GM19239 (cell line): ENCODE data around the gene GSK3B.

Source experiments
- DNase-seq: peaks from one replicate; pipeline ENCODE4 v3.0.0; 2011; ENCODE audit warnings: low spot score; ENCODE audit not compliant: insufficient read length
- FAIRE-seq: peaks from 2 replicates; lab custom pipeline; 2011; peaks lifted over from hg19 to GRCh38; lab: Jason Lieb, UNC

Gene GSK3B

DNA sequence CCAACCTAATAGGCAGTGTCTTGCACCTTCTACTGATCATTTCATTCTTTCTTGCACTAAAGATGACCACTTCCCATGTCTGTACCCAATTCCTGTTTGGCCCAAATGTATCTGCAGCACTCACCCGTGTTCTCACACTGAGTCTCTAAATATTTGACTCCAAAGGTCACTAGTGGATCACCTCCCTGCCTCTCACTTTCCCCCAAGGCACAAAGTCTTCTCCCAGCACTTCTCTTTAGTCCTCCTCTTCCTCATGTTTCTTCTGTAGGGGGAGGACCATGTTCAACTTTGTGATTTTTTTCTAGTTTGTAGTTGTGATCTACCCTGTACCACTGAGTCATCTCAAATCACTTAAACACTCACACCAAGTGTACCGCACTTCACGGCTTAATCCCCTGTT is 298.4 kb downstream of the GSK3B start:
- DNase-seq (no peak), FAIRE-seq (no peak)

DNA sequence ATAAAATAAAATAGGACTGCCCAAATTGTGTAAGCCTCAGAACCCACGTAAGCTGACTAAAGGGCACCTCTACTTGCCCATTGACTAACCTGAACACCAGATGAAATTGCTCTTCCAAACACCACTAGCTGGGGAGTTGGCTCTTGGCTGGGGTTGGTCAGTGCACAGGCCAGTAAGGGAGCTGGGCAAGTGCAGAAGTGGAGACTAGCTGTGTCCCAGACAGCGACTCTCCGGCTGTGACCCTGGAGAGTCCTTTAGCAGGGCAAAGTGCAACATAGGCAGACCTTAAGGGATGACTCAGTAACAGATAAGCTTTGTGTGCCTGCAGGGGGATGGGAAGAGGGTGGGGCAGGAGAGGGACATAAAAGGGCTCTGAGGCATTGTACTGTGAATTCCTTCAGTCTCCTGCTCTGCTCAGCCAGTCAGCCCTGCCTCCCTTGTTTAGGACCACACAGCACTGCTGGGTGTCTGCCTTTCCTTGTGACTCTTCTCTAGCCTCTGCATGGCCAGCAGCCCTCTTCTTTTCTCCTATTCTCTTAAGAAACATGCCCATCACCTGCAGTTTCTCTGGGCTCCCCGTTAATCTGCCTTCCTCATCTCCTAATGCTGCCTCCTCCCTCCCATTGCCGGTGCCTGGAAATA is 299.2 kb downstream of the GSK3B start:
- no peak for DNase-seq
- FAIRE-seq = no peak

DNA sequence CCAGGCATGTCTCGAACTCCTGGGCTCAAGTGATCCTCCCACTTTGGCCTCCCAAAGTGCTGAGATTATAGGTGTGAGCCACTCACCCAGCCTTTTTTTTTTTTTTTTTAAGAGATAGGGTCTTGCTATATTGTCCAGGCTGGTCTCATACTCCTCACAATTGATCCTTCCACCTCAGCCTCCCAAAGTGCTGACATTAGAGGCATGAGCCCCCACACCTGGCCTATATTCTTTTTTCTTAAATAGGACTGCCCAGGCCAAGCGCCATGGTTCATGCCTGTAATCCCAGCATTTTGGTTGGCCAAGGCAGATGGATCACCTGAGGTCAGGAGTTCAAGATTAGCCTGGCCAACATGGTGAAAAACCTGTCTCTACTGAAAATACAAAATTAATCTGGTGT is 299.8 kb downstream of the GSK3B start:
- DNase-seq = no peak
- FAIRE-seq = no peak

DNA sequence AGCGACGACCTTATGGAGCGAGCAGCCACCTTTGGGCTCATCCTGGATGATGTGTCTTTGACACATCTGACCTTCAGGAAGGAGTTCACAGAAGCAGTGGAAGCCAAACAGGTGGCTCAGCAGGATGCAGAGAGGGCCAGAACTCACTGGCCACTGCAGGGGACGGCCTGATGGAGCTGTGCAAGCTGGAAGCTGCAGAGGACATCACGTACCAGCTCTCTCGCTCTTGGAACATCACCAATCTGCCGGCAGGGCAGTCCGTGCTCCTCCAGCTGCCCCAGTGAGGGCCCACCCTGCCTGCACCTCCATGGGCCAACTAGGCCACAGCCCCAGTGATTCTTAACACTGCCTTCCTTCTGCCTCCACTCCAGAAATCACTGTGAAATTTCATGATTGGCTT is 302.0 kb downstream of the GSK3B start:
- FAIRE-seq = no peak
- no peak for DNase-seq

DNA sequence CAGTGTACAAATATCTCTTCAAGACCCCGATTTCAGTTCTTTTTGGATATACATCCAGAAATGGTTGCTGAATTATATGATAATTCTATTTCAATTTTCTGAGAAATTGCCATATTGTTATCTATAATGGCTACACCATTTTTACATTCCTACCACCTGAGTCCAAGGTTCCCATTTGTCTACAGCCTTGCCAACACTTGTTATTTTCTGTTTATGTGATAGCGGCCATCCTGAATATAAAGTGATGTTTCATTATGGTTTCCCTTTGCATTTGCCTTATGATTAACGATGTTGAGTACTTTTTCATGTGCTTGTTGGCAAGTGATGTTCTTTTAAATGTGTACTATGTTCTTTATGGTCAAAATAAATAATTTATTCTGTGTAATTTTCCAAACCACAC is 303.9 kb downstream of the GSK3B start:
- FAIRE-seq = no peak
- no peak for DNase-seq

DNA sequence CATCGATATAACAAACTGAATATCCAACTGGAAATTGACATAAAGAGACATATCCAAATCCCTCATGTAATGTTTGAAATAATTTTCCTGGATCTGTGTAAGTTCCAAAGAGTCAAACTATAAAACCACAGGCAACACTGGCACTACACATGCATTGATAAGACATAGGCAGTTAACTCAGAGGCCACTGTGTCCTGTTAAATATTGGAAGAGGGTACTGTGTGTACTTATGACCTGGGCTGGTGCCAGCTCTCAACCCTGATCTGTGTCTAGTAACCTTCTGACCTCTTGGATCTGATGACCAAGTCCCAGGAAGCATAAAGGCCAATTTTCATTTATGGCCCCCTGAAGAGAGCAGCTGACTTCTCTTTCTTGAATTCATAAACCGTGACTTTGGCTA is 307.8 kb downstream of the GSK3B start:
- FAIRE-seq (no peak), DNase-seq (no peak)

DNA sequence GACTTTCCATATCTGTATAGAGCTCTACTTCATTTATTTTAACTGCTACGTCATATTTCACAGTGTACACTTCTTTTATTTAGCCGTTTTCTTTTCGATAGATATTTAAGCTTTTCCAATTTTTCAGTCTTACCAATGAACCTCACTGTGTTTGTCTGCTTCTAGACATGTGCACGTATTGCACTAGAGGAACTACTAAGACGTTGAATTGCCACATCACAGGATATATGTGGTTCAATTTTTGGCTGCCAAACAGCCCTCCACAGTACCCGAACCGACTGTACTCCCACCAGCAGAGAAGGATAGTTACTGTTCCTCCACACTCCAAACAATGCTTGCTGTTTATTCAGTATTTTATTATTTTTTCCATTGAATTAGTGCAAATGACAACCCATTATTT is 310.4 kb downstream of the GSK3B start:
- FAIRE-seq (no peak), DNase-seq (no peak)

DNA sequence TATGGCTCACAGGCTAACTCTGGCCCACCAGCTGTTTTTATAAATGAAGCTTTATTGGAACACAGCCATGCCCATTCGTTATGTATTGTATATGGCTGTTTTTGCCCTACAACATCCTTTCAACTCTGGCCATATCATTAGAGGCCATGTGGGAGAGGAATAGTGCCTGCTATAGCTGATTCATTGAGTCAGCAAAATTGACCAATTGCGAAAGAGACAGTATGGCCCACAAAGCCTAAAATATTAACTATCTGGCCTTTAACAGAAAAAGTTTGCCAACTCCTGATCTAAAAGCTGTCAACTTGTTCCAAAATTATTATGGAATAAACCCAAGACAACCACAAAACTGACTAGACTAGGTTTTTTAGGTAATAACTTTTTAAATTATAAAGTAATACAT is 311.0 kb downstream of the GSK3B start:
- FAIRE-seq (no peak), DNase-seq (no peak)

DNA sequence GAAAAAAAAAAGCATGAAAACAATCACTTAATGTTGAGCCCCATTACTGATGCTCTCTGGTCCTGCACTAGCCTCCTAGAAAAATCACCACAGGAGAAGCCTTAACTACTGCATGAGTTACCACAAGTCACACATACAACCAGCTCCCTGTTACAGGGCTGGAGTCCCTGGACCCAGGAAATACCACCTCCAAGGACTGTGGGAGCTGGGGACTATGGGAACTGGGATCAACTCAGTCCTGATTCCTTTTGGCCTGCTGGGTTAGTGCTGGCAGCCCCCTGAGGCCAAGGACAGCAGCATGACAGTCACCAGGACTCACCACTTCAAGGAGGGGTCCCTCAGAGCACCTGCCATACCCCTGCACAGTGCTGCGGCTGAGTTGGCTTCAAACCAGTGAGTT is 311.8 kb downstream of the GSK3B start:
- FAIRE-seq = no peak

DNA sequence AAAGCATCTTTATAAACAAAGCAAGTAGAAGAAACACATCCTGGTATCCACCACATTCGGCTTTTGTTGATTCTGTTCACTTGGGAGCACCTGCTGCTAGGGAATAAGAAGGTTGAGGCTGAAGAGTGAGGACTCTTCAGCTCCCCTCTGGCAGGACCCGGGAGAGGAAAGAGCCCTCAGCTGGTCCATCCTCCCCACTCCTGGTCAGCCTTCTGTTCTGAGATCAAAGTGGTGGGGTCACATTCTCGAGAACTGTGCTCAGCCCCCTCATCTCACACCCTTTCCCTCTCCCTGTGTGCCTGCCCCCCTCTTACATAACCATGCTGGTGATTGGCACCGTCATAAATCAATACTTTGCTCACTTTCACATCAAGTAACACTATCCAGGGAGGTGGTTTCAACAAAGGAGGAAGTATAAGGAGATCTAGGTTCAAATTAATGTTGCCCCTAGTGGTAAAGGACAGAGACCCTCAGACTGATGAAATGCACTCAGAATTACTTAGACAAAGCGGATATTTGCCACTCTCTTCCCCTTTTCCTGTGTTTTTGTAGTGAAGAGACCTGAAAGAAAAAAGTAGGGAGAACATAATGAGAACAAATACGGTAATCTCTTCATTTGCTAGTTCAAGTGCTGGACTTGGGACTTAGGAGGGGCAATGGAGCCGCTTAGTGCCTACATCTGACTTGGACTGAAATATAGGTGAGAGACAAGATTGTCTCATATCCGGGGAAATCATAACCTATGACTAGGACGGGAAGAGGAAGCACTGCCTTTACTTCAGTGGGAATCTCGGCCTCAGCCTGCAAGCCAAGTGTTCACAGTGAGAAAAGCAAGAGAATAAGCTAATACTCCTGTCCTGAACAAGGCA is 312.7 kb downstream of the GSK3B start, which contains the start of gene NR1I2:
TSS of gene NR1I2 (plus strand) at position 772 of the 869 bp plus-strand sequence.
- FAIRE-seq (peak; percentile 28), DNase-seq (no peak)

More for the DNA sequence above, 311.8 kb downstream of the GSK3B start:
- no peak for DNase-seq

DNA sequence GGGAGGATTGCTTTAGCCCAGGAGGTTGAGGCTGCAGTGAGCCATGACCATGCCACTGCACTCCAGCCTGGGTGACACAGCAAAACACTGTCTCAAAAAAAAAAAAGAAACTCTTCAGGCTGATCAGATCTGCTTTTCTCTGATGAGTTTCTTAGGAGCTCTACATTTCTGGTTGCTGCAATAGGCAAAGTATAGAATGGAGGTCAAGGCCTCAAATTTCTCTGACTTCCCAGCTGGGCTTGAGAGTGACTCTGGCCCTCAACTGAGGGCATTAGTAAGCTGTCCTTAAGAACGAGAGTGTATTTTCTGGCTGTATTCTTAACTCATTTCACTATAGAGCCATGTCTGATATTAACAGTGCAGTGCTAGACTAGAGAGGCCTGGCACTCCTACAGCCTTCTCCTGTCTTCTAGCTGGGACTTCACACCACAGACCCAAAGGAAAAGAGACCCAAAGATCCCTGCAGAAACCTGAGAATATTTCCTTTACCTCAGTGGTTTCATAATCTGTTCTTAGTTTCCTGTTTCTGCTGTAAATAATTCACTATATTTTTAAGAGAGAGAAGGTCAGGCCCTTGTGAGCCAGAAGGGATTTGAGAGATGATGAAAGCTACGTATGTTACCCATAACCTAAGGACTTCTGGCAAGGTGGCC is 314.4 kb downstream of the GSK3B start:
- DNase-seq (no peak), FAIRE-seq (peak; percentile 93)

DNA sequence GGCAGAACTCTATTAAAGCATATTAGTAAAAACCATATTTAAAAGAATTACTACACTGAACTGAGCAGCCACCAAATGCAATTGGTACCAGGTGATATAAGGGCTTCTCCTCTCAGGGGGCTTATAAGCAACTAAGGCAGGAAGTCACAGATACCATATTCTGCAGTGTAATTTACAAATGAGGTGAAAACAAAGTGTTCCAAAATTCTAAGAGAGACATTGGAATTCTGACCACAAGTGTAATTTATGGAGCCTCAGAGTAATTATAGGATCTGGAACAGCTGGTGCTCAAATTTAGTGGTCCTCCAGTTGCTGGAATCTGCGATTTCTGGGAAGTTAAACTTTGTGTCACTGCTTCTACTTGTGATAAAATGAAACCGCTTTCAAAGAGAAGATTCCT is 315.4 kb downstream of the GSK3B start:
- DNase-seq = no peak
- FAIRE-seq = peak; percentile 51

DNA sequence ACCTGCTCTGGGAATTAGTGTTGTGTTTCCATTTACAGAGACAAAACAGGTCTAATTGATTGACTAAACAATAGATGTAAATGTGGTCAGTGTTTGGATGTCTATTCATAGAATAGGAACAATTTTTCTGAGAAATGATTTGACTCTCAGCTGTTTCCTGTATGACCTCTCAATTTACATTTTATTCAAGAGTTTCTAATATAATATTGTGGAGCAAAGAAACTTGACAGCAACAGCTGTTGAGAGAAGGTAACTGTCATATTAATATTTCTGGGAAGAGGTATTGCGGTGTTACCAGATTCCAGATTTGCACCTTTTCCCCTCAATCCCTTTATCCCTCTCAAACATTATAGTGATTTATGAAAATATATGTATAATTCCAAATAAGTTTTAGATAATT is 316.1 kb downstream of the GSK3B start:
- FAIRE-seq (no peak), DNase-seq (no peak)

DNA sequence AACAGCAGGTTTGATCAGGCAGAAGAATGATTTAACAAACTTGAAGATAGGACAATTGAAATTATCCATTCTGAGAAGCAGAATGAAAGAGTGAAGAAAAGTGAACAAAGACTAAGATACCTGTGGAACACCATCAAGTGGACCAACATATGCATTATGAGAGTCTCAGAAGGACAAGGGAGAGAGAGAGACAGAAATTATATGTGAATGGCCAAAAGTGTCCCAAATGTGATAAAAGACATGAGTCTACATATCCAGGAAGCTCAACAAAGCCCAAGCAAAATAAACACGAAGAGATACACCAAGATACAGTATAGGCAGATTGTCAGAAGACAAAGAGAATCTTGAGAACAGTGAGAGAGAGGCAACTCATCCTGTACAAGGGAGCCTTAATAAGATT is 317.9 kb downstream of the GSK3B start:
- peak; percentile 57 for FAIRE-seq

DNA sequence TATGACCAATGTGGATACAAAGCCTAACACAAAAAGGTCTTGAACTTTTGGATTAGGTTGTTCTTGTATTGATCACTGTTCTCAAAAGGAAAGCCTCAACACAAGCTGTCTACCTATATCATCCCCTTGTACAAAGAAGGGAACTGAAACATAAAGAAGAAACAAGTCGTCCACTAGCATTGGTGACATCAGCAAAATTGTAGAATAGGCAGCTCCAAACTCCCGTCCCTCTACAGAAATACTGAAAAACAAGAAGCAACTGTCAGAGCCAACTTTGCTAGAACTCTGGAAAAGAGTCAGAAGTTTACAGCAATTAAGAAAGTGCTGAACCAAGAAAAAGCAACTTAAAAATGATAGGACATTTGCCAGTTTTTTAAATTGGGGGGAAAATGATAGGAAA is 319.8 kb downstream of the GSK3B start:
- FAIRE-seq = peak; percentile 42
- no peak for DNase-seq

More for the DNA sequence above, 317.9 kb downstream of the GSK3B start:
- no peak for DNase-seq
